Measurements from ENCODE around the gene ZFR2. TPM values are rescaled to one million over a fixed set of nuclear protein-coding genes. Genes with fewer than 3 reads are reported as not detected.

Gene ZFR2
- total and polyA plus RNA-seq, 4 donors = not detected

DNA sequence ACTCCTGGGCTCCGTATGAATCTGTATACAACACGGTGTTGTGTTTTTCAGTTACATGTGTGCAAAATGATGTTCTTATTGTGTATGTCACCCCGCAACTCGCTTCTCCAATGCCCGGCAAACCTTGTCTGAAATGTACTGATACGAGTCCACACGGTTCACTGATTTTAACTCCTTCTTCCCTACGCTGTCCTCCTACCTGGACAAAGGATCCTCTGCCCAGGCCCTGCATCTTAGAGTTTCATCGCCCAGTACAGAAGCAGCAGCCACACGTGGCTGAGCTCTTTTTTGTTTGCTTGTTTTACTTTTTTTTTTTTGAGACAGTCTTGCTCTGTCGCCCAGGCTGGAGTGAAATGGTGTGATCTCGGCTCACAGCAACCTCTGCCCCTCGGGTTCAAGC is 28.9 kb downstream of the ZFR2 start:
- TF ChIP-seq, protein P1, sequence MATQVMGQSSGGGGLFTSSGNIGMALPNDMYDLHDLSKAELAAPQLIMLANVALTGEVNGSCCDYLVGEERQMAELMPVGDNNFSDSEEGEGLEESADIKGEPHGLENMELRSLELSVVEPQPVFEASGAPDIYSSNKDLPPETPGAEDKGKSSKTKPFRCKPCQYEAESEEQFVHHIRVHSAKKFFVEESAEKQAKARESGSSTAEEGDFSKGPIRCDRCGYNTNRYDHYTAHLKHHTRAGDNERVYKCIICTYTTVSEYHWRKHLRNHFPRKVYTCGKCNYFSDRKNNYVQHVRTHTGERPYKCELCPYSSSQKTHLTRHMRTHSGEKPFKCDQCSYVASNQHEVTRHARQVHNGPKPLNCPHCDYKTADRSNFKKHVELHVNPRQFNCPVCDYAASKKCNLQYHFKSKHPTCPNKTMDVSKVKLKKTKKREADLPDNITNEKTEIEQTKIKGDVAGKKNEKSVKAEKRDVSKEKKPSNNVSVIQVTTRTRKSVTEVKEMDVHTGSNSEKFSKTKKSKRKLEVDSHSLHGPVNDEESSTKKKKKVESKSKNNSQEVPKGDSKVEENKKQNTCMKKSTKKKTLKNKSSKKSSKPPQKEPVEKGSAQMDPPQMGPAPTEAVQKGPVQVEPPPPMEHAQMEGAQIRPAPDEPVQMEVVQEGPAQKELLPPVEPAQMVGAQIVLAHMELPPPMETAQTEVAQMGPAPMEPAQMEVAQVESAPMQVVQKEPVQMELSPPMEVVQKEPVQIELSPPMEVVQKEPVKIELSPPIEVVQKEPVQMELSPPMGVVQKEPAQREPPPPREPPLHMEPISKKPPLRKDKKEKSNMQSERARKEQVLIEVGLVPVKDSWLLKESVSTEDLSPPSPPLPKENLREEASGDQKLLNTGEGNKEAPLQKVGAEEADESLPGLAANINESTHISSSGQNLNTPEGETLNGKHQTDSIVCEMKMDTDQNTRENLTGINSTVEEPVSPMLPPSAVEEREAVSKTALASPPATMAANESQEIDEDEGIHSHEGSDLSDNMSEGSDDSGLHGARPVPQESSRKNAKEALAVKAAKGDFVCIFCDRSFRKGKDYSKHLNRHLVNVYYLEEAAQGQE (IDR thresholded peaks at IDR 0.05) = no peak
- TF ChIP-seq EGR1 (IDR thresholded peaks at IDR 0.05; ENCODE audit: low read depth in 2 of 2) (no peak), HNF4A (conservative IDR thresholded peaks at IDR 0.05) (no peak), RXRA (IDR thresholded peaks at IDR 0.05) (no peak), SP1 (IDR thresholded peaks at IDR 0.05) (no peak), FOXA2 (IDR thresholded peaks at IDR 0.05) (no peak), NR2F2 (IDR thresholded peaks at IDR 0.05) (no peak), JUND (IDR thresholded peaks at IDR 0.05) (no peak), GABPA (IDR thresholded peaks at IDR 0.05 in 1 of 2, conservative IDR thresholded peaks at IDR 0.05 in 1 of 2) (no peak), RAD21 (IDR thresholded peaks at IDR 0.05) (no peak), YY1 (IDR thresholded peaks at IDR 0.05) (no peak), TAF1 (conservative IDR thresholded peaks at IDR 0.05) (no peak), HNF4G (IDR thresholded peaks at IDR 0.05) (no peak)
- TF ChIP-seq, protein P2, sequence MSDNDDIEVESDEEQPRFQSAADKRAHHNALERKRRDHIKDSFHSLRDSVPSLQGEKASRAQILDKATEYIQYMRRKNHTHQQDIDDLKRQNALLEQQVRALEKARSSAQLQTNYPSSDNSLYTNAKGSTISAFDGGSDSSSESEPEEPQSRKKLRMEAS (IDR thresholded peaks at IDR 0.05) = no peak
- TF ChIP-seq, protein P3, sequence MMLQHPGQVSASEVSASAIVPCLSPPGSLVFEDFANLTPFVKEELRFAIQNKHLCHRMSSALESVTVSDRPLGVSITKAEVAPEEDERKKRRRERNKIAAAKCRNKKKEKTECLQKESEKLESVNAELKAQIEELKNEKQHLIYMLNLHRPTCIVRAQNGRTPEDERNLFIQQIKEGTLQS (IDR thresholded peaks at IDR 0.05) = no peak
- TF ChIP-seq, protein P4, sequence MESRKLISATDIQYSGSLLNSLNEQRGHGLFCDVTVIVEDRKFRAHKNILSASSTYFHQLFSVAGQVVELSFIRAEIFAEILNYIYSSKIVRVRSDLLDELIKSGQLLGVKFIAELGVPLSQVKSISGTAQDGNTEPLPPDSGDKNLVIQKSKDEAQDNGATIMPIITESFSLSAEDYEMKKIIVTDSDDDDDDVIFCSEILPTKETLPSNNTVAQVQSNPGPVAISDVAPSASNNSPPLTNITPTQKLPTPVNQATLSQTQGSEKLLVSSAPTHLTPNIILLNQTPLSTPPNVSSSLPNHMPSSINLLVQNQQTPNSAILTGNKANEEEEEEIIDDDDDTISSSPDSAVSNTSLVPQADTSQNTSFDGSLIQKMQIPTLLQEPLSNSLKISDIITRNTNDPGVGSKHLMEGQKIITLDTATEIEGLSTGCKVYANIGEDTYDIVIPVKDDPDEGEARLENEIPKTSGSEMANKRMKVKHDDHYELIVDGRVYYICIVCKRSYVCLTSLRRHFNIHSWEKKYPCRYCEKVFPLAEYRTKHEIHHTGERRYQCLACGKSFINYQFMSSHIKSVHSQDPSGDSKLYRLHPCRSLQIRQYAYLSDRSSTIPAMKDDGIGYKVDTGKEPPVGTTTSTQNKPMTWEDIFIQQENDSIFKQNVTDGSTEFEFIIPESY (IDR thresholded peaks at IDR 0.05) = no peak
- TF ChIP-seq, protein P5, sequence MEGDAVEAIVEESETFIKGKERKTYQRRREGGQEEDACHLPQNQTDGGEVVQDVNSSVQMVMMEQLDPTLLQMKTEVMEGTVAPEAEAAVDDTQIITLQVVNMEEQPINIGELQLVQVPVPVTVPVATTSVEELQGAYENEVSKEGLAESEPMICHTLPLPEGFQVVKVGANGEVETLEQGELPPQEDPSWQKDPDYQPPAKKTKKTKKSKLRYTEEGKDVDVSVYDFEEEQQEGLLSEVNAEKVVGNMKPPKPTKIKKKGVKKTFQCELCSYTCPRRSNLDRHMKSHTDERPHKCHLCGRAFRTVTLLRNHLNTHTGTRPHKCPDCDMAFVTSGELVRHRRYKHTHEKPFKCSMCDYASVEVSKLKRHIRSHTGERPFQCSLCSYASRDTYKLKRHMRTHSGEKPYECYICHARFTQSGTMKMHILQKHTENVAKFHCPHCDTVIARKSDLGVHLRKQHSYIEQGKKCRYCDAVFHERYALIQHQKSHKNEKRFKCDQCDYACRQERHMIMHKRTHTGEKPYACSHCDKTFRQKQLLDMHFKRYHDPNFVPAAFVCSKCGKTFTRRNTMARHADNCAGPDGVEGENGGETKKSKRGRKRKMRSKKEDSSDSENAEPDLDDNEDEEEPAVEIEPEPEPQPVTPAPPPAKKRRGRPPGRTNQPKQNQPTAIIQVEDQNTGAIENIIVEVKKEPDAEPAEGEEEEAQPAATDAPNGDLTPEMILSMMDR (IDR thresholded peaks at IDR 0.05; ENCODE audit: low read depth, low read length, missing input control) = no peak
- DNase-seq (ENCODE audit: low spot score) = no peak
- Histone ChIP-seq H3K9ac (ENCODE audit: low read depth in 1 of 2, low read length in 2 of 2) (no peak overlapping the region), H3K4me3 (ENCODE audit: low read depth in 1 of 3, low read length in 3 of 3) (no peak overlapping the region), H3K36me3 (ENCODE audit: control insufficient read depth in 4 of 4, insufficient read depth in 3 of 4, low read depth in 1 of 4, low read length in 3 of 4) (no peaks in the 10 kb centered on the region), H3K4me1 (ENCODE audit: control insufficient read depth in 4 of 4, insufficient read depth in 4 of 4, low read length in 3 of 4) (no peaks in the 10 kb centered on the region), H3K27ac (ENCODE audit: low read depth in 1 of 2, low read length in 2 of 2) (no peak overlapping the region), H3K9me3 (ENCODE audit: control insufficient read depth in 4 of 4, low read length in 3 of 4) (no peaks in the 10 kb centered on the region), H3K27me3 (ENCODE audit: control insufficient read depth in 4 of 4, insufficient read depth in 4 of 4, low read length in 3 of 4) (no peaks in the 10 kb centered on the region)
- 73% methylated on average over 13 of the region's 13 CpGs for WGBS

DNA sequence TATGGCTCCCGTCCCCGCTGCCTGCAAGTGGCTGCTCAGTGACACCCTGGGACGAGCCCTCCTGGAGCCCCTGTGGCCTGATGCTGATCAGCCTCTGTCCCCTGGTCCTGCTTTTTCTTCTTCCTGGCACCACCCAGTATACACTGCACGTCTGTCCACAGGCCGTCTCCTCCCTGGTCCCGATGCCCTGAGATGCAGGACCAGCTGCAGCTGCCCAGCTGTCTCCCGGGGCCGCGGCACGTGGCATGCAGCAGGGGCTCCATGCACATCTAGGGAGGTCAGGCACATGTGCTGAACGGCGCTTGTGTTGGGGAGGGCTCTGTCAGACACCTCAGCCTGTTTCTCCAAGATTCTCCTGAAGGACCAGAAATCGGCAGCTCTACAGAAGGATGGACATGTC is 30.2 kb downstream of the ZFR2 start:
- DNase-seq (ENCODE audit: low spot score) = no peak
- Histone ChIP-seq H3K27me3 (ENCODE audit: control insufficient read depth in 4 of 4, insufficient read depth in 4 of 4, low read length in 3 of 4) (no peaks in the 10 kb centered on the region), H3K27ac (ENCODE audit: low read depth in 1 of 2, low read length in 2 of 2) (no peak overlapping the region), H3K4me3 (ENCODE audit: low read depth in 1 of 3, low read length in 3 of 3) (no peak overlapping the region), H3K9me3 (ENCODE audit: control insufficient read depth in 4 of 4, low read length in 3 of 4) (no peaks in the 10 kb centered on the region), H3K36me3 (ENCODE audit: control insufficient read depth in 4 of 4, insufficient read depth in 3 of 4, low read depth in 1 of 4, low read length in 3 of 4) (no peaks in the 10 kb centered on the region), H3K9ac (ENCODE audit: low read depth in 1 of 2, low read length in 2 of 2) (no peak overlapping the region), H3K4me1 (ENCODE audit: control insufficient read depth in 4 of 4, insufficient read depth in 4 of 4, low read length in 3 of 4) (no peaks in the 10 kb centered on the region)
- WGBS = 83% methylated on average over 13 of the region's 13 CpGs
- TF ChIP-seq SP1 (IDR thresholded peaks at IDR 0.05) (no peak), TAF1 (conservative IDR thresholded peaks at IDR 0.05) (no peak), FOXA1 (IDR thresholded peaks at IDR 0.05) (no peak), EGR1 (IDR thresholded peaks at IDR 0.05; ENCODE audit: low read depth in 2 of 2) (no peak), HNF4G (IDR thresholded peaks at IDR 0.05) (no peak), RXRA (IDR thresholded peaks at IDR 0.05) (no peak), NR2F2 (IDR thresholded peaks at IDR 0.05) (no peak)
- TF ChIP-seq, protein P4 (IDR thresholded peaks at IDR 0.05) = no peak
- TF ChIP-seq, protein P1 (IDR thresholded peaks at IDR 0.05) = no peak
- TF ChIP-seq, protein P2 (IDR thresholded peaks at IDR 0.05) = no peak
